Measurements from ENCODE around the gene MB. TPM values are rescaled to one million over a fixed set of nuclear protein-coding genes. Genes with fewer than 3 reads are reported as not detected.
A peak's percentile ranks its signal among the peaks of the same experiment; 100 is the strongest.

Gene MB
- total RNA-seq, 1 experiment from 2014 or later: 0.30 TPM

DNA sequence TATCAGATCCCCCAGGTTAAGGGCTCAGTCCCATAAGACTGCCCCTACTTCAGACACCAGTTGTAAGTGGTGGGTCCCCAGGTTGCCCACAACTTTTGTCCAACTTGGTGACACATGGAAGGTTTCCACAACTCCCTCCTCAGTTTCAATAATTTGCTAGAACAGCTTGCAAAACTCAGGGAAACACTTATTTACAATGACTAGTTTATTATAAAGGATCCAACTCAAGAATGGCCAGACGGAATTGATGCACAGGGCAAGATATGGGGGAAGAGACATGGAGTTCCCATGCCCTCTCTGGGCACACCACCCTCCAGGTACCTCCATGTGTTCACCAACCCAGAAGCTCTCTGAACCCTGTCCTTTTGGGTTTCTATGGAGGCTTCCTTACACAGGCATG is 36.7 kb upstream of the MB start:
- no peak for DNase-seq (ENCODE audit: low spot score)
- no peak overlapping the region for H3K27ac ChIP-seq (ENCODE audit: low read depth, low read length, poor library complexity, severe bottlenecking)
- peaks cover 11% of the 10 kb centered on the region for H3K36me3 ChIP-seq (ENCODE audit: insufficient read depth, low read length, poor library complexity, severe bottlenecking)
- intact Hi-C loops (cut with micrococcal nuclease; ENCODE audit: unreplicated experiment): no loop called here
- H3K9me3 ChIP-seq (ENCODE audit: low read depth, low read length, poor library complexity, severe bottlenecking): peaks cover 12% of the 10 kb centered on the region
- no TSS peak for BruUV-seq (replicated peaks)
- H3K4me1 ChIP-seq (ENCODE audit: insufficient read depth, low read length, poor library complexity, severe bottlenecking): peaks cover 31% of the 10 kb centered on the region
- H3K27me3 ChIP-seq (replicated peaks; ENCODE audit: insufficient read depth, low read depth, low read length, poor library complexity): no peaks in the 10 kb centered on the region
- POLR2A ChIA-PET (ENCODE audit: low non-redundant PET): no interaction called here
- CTCF ChIA-PET: no interaction called here
- no peak overlapping the region for H3K4me3 ChIP-seq (ENCODE audit: low read depth, low read length, poor library complexity, severe bottlenecking)
- TF ChIP-seq, protein P1, sequence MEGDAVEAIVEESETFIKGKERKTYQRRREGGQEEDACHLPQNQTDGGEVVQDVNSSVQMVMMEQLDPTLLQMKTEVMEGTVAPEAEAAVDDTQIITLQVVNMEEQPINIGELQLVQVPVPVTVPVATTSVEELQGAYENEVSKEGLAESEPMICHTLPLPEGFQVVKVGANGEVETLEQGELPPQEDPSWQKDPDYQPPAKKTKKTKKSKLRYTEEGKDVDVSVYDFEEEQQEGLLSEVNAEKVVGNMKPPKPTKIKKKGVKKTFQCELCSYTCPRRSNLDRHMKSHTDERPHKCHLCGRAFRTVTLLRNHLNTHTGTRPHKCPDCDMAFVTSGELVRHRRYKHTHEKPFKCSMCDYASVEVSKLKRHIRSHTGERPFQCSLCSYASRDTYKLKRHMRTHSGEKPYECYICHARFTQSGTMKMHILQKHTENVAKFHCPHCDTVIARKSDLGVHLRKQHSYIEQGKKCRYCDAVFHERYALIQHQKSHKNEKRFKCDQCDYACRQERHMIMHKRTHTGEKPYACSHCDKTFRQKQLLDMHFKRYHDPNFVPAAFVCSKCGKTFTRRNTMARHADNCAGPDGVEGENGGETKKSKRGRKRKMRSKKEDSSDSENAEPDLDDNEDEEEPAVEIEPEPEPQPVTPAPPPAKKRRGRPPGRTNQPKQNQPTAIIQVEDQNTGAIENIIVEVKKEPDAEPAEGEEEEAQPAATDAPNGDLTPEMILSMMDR (conservative IDR thresholded peaks at IDR 0.05; ENCODE audit: low read depth, low read length): no peak
- TF ChIP-seq EZH2 (IDR thresholded peaks at IDR 0.05; ENCODE audit: borderline replicate concordance, low read depth, low read length, poor library complexity, severe bottlenecking): no peak

DNA sequence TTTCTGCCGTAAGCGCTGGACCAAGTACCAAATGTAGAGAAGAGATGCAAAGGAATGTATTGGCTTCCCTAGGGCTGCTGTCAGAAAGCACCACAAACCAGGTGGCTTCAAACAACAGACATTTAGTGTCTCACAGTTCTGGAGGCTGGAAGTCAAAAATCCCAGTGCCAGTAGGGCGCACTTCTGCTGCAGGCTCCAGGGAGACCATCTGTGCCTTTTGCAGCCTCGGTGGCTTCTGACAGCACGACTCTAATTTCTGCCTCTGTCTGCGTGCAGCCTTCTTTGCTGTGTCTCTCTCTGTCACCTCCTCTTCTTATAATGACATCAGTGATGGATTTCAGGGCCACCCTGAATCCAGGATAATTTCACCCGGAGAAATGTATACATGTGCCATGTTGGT is 34.0 kb upstream of the MB start:
- Histone ChIP-seq H3K36me3 (ENCODE audit: insufficient read depth, low read length, poor library complexity, severe bottlenecking) (no peaks in the 10 kb centered on the region), H3K9me3 (ENCODE audit: low read depth, low read length, poor library complexity, severe bottlenecking) (peaks cover 11% of the 10 kb centered on the region), H3K27ac (ENCODE audit: low read depth, low read length, poor library complexity, severe bottlenecking) (no peak overlapping the region), H3K27me3 (replicated peaks; ENCODE audit: insufficient read depth, low read depth, low read length, poor library complexity) (no peaks in the 10 kb centered on the region), H3K4me3 (ENCODE audit: low read depth, low read length, poor library complexity, severe bottlenecking) (no peak overlapping the region), H3K4me1 (ENCODE audit: insufficient read depth, low read length, poor library complexity, severe bottlenecking) (peaks cover 20% of the 10 kb centered on the region)
- ChIA-PET POLR2A (ENCODE audit: low non-redundant PET) (no interaction called here), CTCF (no interaction called here)
- no TSS peak for BruUV-seq (replicated peaks)
- intact Hi-C loops (cut with micrococcal nuclease; ENCODE audit: unreplicated experiment): no loop called here
- DNase-seq (ENCODE audit: low spot score): no peak
- TF ChIP-seq, protein P1 (conservative IDR thresholded peaks at IDR 0.05; ENCODE audit: low read depth, low read length): no peak
- TF ChIP-seq EZH2 (IDR thresholded peaks at IDR 0.05; ENCODE audit: borderline replicate concordance, low read depth, low read length, poor library complexity, severe bottlenecking): no peak

DNA sequence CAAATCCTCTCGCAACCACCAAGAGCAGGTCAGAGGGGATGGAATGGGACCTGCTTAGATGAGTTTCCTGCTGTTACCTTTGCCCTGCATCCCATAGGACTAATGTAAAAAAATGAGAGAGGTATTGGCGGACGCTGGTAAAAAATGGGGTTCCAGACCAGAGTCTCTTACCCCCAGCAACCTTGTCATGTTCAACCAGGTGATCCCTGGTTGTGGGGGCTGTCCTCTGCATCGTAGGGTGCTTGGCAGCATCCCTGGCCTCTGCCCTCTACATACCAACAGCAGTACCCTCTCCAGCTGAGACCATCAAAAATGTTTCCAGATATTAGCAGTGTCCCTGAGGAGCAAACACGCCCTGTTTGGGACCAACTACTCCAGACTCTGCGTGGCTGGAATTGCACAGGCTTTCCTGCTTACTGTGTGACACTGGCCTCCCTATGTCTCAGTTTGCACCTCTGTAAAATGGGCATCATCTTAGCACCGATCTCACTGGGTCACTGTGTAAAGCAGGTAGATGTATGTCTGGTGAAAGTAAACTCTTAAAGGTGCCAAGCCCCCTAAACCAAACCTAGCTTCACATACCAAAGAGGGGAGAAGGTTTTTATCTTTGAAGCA is 32.6 kb upstream of the MB start:
- intact Hi-C loops (cut with micrococcal nuclease; ENCODE audit: unreplicated experiment): no loop called here

More for the DNA sequence above, 32.6 kb upstream of the MB start:
- no TSS peak for BruUV-seq (replicated peaks)
- no peaks in the 10 kb centered on the region for H3K27me3 ChIP-seq (replicated peaks; ENCODE audit: insufficient read depth, low read depth, low read length, poor library complexity)
- peaks cover 18% of the 10 kb centered on the region for H3K4me1 ChIP-seq (ENCODE audit: insufficient read depth, low read length, poor library complexity, severe bottlenecking)
- TF ChIP-seq, protein P1 (conservative IDR thresholded peaks at IDR 0.05; ENCODE audit: low read depth, low read length): no peak
- TF ChIP-seq EZH2 (IDR thresholded peaks at IDR 0.05; ENCODE audit: borderline replicate concordance, low read depth, low read length, poor library complexity, severe bottlenecking): no peak
- no peak overlapping the region for H3K27ac ChIP-seq (ENCODE audit: low read depth, low read length, poor library complexity, severe bottlenecking)
- H3K4me3 ChIP-seq (ENCODE audit: low read depth, low read length, poor library complexity, severe bottlenecking): peak overlapping the region; percentile 53
- no peaks in the 10 kb centered on the region for H3K36me3 ChIP-seq (ENCODE audit: insufficient read depth, low read length, poor library complexity, severe bottlenecking)
- ChIA-PET CTCF (interaction anchor here (1.4 kb wide), 1 partner anchor 18 kb away, joined by 5 read pairs; no protein-coding TSS in a partner anchor), POLR2A (ENCODE audit: low non-redundant PET) (no interaction called here)
- H3K9me3 ChIP-seq (ENCODE audit: low read depth, low read length, poor library complexity, severe bottlenecking): peaks cover 4% of the 10 kb centered on the region
- no peak for DNase-seq (ENCODE audit: low spot score)
